Lung (tissue), 12 donors: Measurements from ENCODE around the gene DNLZ. TPM values are rescaled to one million over a fixed set of nuclear protein-coding genes. Genes with fewer than 3 reads are reported as not detected.

Source experiments
- ATAC-seq: fragments of 200-7000 bp; cut with Tn5 transposase; one replicate; pipeline ENCODE4 v1.9.1; 2020; ENCODE audit warnings: moderate number of reproducible peaks; ENCODE audit not compliant: insufficient read depth, low FRiP score
- DNase-seq, 3 donors: peaks; one replicate each; pipeline ENCODE4 v3.0.0-alpha.2; 2013 to 2017
- H3K27ac ChIP-seq, 2 donors: one replicate each; pipeline ENCODE4 v1.5.1; 2013; ENCODE audit warnings: mild to moderate bottlenecking in 2 of 2, moderate library complexity in 2 of 2, control low read depth in 1 of 2, inconsistent platforms in 1 of 2, low read depth in 1 of 2, low read length in 1 of 2
- H3K27me3 ChIP-seq, 3 donors: one replicate each; pipeline ENCODE4 v1.5.1; 2013; ENCODE audit warnings: low read length in 2 of 3; ENCODE audit not compliant: control insufficient read depth in 3 of 3, insufficient read depth in 3 of 3
- H3K36me3 ChIP-seq, 4 donors: one replicate each; pipeline ENCODE4 v1.5.1; 2013; ENCODE audit warnings: low read length in 4 of 4, mild to moderate bottlenecking in 1 of 4, moderate library complexity in 1 of 4; ENCODE audit not compliant: control insufficient read depth in 4 of 4, insufficient read depth in 4 of 4
- H3K4me1 ChIP-seq, 5 donors: one replicate each; pipeline ENCODE4 v1.5.1; 2013; ENCODE audit warnings: low read length in 5 of 5, mild to moderate bottlenecking in 2 of 5, moderate library complexity in 1 of 5; ENCODE audit not compliant: control insufficient read depth in 5 of 5, insufficient read depth in 5 of 5
- H3K4me3 ChIP-seq: one replicate; pipeline ENCODE4 v1.5.1; 2013; ENCODE audit warnings: mild to moderate bottlenecking, control low read depth, moderate library complexity
- H3K9ac ChIP-seq, 2 donors: one replicate each; pipeline ENCODE4 v1.5.1; 2013; ENCODE audit warnings: low read length in 2 of 2, control low read depth in 1 of 2; ENCODE audit not compliant: insufficient read depth in 1 of 2
- H3K9me3 ChIP-seq, 4 donors: one replicate each; pipeline ENCODE4 v1.5.1; 2013; ENCODE audit warnings: low read length in 3 of 4, mild to moderate bottlenecking in 1 of 4, moderate library complexity in 1 of 4; ENCODE audit not compliant: control insufficient read depth in 4 of 4, insufficient read depth in 3 of 4
- WGBS, 2 donors: extraction: QIAGEN DNeasy Blood & Tissue Kit; methylation state at CpG; one replicate each; pipeline ENCODE4 v1.1.7; 2013; 5-methylcytosine and 5-hydroxymethylcytosine counted together
- polyA plus RNA-seq, 2 donors: library from polyadenylated mRNA; stranded (reverse); fragments of 200-250 nt; gene quantifications; one replicate each; pipeline ENCODE4 v1.2.1, GENCODE V29; 2013
- total RNA-seq, 2 donors: library from RNA; depleted of rRNA in 1 of 2; stranded (reverse); fragments of >200 nt in 1 of 2; gene quantifications; one replicate each; pipeline ENCODE4 v1.2.1, GENCODE V29; 2014 to 2021
- TF ChIP-seq, protein P1 (sequence below): IDR thresholded peaks from 2 replicates; pipeline ENCODE4 v1.5.1; 2012; ENCODE audit warnings: mild to moderate bottlenecking; ENCODE audit errors: control extremely low read depth, extremely low read depth
- donor health status: control.
- donor health status: control.
- donor health status: Bipolar disorder and iron deficiency.
- donor health status: healthy.
- donor health status: DM: yes; HTN: yes; CAD: no.

DNLZ gene
- total and polyA plus RNA-seq, 4 donors: 7.7 to 34.3 (median 16.8) TPM

DNA sequence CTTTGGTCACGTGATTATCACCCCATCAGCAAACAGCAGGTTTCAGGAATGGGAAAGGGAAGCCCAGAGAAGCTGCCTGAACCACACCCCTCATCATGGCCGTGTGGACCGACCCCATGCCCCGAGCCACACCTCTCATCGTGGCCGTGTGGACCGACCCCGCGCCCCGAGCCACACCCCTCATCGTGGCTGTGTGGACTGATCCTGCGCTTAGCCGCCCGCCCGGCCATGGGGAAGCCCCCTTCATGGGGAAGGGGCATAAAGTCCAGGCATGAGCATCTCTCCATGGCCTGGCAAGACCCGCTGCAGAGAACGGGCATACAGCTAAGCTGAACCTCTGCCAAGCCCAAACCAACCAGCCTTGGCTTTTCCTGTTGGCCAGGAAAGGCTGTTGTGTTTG, 30.0 kb upstream of the DNLZ start:
- no peak overlapping the region for H3K4me3 ChIP-seq
- no peaks in the 10 kb centered on the region for H3K27me3 ChIP-seq
- H3K9ac ChIP-seq: no peak overlapping the region
- no peaks in the 10 kb centered on the region for H3K9me3 ChIP-seq
- H3K27ac ChIP-seq: no peak overlapping the region
- H3K36me3 ChIP-seq: peaks cover 5 to 68% (median 15%) of the 10 kb centered on the region in 4 donors
- TF ChIP-seq, protein P1, sequence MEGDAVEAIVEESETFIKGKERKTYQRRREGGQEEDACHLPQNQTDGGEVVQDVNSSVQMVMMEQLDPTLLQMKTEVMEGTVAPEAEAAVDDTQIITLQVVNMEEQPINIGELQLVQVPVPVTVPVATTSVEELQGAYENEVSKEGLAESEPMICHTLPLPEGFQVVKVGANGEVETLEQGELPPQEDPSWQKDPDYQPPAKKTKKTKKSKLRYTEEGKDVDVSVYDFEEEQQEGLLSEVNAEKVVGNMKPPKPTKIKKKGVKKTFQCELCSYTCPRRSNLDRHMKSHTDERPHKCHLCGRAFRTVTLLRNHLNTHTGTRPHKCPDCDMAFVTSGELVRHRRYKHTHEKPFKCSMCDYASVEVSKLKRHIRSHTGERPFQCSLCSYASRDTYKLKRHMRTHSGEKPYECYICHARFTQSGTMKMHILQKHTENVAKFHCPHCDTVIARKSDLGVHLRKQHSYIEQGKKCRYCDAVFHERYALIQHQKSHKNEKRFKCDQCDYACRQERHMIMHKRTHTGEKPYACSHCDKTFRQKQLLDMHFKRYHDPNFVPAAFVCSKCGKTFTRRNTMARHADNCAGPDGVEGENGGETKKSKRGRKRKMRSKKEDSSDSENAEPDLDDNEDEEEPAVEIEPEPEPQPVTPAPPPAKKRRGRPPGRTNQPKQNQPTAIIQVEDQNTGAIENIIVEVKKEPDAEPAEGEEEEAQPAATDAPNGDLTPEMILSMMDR: no peak
- no peak for DNase-seq
- WGBS, 2 donors: 90 to 98% methylated on average over 17 of the region's 17 CpGs
- peaks cover 0 to 2% (median 0%) of the 10 kb centered on the region in 5 donors for H3K4me1 ChIP-seq
- no peak for ATAC-seq

DNA sequence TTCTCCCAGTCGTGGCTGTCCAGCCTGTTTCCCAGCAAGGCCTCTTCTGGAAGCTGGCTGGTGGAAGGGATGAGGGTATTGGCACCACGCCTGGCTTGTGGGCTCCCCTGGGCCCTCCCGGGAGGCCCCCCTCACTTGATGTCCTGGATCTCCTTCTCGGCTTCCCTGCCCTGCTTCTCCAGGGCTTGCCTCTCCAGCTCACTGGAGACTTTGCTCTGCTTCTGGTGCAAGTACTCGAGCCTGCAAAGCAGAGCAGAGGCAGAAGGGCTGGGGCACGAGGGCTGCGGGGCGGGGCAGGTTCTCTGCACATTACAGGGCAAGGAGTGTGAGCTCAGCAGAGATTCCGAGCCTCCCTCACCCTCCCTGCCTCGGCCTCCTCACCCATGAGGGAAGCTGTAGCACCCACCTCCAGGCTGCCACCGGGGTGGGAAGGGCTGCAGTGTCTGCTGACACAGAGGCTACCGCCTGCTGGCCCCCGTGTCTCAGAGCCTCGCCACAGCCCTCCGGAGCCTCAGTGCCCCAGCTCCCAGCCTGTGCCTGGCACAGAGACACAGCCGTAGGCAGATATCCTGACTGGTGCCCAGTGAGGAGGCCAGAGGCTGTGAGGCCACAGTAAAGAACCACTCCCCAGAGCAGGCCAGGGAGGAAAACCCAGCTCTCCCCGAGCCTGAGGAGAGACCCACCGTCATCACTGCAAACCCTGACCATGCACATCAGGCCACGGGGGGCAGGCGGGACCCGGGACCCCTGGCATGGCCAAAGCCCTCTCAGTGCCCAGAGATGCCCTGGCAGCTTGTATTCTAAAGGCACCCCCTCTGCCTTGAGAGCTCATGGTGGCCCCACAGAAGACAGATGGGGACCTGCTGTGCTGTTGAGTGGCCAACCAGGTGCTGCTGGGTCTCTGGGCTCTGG, 29.2 kb upstream of the DNLZ start:
- H3K36me3 ChIP-seq: peaks cover 5 to 71% (median 15%) of the 10 kb centered on the region in 4 donors
- 90 to 93% methylated on average over 21 of the region's 21 CpGs for WGBS, 2 donors
- ATAC-seq: no peak

DNA sequence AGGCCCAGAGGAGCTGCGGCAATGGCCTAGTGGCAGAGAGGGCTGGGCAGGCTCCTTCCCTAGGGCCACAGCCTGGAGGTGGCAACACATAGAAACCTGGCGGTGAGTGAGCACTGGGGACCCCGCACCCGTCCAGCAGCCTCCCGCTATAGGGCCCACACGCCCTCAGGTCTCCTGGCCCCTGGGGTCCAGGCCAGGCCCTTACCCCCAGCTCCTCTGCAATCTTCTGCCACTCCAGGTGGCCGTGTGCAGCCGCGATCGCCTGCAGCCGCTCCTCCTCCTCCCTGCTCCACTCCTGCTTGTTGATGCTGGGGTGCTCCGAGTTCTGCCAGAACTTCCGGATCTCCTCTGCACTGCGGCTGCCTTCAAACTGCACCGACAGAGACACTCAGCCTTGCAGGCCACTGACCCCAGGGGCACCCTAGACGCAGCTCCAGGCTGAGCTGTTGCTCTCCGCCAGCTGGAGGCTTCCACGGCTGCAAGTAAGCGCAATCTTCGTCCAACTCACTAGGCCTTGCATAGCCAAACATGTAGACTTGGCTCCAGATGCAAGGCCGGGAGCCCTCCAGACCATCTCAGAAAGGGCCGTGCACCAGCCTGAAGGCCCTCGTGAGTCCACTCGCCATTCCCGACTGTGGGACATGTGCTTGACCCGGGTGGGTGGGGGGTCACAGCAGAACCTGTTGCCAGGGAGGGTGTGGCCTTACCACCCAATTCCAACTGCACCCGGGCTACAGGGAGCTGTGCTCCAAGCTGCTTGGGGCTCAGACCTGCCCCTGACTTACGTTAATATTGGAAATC, 28.4 kb upstream of the DNLZ start:
- no peak for ATAC-seq
- TF ChIP-seq, protein P1: no peak
- peaks cover 5 to 76% (median 13%) of the 10 kb centered on the region in 4 donors for H3K36me3 ChIP-seq

More for the DNA sequence above, 29.2 kb upstream of the DNLZ start:
- Histone ChIP-seq H3K9ac (no peak overlapping the region), H3K4me3 (no peak overlapping the region), H3K27me3 (no peaks in the 10 kb centered on the region), H3K4me1 (no peaks in the 10 kb centered on the region), H3K9me3 (no peaks in the 10 kb centered on the region), H3K27ac (no peak overlapping the region)
- TF ChIP-seq, protein P1: no peak
- DNase-seq: no peak

More for the DNA sequence above, 28.4 kb upstream of the DNLZ start:
- no peaks in the 10 kb centered on the region for H3K27me3 ChIP-seq
- no peak overlapping the region for H3K27ac ChIP-seq
- 94 to 96% methylated on average over 28 of the region's 28 CpGs for WGBS, 2 donors
- no peak for DNase-seq
- H3K9me3 ChIP-seq: no peaks in the 10 kb centered on the region
- H3K9ac ChIP-seq: no peak overlapping the region
- H3K4me1 ChIP-seq: no peaks in the 10 kb centered on the region
- no peak overlapping the region for H3K4me3 ChIP-seq
